Activated effector memory CD4-positive, alpha-beta T cell treated with Interleukin-2 at 50 U/mL for 16 hours (primary cell): Measurements from ENCODE around the gene CPNE5.
A peak's percentile ranks its signal among the peaks of the same experiment; 100 is the strongest.

ENCODE experiments used
- DNase-seq: peaks from one replicate; pipeline ENCODE4 v3.0.0-alpha.2; 2020

Gene CPNE5

DNA sequence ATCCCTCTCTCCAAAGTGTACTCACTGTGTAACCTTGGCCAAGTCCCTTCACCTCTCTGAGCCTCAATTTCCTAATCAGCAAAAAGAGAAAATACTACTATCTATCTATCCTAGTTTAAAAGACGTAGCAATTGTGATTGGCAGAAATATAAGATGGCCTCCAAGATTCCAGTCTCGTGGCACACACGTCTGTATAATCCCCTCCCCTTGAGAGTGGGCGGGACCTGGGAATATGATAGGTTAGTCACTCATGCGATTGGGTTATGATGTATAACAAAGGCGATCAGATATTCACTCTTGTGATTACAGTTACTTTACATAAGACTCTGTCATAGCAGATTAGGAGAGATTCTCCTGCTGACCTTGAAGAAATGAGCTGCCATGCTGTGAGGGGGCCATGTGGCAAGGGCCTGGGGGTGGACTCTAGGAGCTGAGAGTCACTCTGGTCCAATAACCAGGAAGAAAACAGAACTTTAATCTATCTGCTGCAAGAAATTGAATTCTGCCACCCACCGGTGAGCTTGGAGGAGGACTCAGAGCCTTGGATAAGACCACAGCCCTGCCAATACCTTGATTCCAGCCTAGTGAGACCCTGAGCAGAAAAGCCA, 6.0 kb downstream of the CPNE5 start:
- DNase-seq = no peak

DNA sequence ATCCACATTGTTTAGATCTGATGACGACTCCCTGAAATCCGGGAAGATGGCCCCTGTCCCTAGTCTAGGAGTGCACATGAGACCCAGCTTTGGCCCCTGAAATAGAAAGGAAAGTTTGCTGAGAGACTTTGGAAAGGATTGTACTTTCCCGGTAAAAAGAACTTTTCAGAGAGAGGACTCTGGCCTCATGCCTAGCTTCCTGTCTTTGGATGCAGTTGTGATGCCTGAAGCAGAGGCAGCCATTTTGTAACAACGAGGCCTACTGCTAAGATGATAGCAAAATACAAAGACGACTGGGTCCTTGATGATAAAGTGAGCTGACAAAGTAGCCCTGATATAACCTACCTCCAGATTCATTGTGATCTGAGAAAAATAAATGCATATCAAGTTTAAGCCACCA, 6.9 kb downstream of the CPNE5 start:
- DNase-seq = no peak

DNA sequence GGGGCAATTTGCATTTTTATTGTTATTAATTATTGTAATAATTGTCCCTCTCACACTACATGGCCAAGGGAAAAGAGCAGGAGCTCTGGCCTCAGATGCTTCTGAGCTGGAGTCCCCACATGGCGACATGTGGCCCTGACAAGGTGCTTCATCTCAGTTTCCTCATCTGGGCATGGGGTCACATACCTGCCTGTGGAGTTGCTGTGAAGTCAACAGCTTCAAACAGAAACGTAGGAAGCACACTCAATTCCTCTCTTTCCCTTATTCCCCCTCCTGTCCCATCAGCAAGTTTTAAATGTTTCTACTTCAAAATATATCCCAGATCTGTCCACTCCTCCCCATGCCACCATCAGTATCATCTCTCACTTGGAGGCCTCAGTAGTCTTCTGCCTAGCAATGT, 8.7 kb downstream of the CPNE5 start:
- DNase-seq = no peak

- DNase-seq = no peak
Measured at GRCh38 chr6:36829919-36830544, 9.2 kb downstream of the CPNE5 start.

DNA sequence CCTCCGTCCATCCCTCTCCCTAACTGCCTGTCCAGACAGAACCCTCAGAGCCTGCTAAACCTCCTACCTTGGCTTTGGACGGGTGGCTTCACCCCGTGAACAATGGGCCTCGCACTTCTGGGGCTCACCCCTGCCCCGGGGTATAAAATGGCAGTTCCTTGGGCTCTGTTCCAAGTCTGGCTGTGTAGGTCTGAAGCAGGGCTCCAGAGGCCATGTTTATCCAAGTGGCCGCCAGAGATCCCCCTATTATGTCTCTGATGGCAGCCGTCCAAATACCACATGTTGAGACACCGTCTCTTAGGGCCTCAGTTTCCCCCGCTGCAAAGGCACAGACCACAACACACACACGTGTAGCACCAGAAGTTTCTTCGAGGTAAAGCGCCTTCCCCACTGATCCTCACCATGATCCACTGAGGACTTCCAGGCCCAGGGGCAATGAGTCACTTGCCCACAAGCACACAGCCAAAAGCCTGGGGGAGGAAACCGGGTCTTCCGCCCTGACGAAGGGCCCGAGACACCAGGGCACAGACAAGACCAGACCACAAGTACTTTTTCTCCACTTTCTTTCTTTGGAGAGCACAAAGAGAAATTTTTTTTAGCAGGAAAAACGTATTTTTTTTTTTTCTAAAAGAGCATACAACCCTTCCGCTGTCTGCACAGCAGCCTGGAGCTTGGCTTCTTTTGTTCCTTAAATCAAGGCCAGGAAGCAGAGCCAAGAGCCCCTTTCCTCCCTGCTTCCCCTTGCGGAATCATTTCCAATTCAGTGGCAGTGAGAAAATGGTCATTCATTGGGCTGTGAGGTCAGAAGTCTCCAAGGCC, 11.8 kb downstream of the CPNE5 start:
- peak; percentile 12 for DNase-seq

DNA sequence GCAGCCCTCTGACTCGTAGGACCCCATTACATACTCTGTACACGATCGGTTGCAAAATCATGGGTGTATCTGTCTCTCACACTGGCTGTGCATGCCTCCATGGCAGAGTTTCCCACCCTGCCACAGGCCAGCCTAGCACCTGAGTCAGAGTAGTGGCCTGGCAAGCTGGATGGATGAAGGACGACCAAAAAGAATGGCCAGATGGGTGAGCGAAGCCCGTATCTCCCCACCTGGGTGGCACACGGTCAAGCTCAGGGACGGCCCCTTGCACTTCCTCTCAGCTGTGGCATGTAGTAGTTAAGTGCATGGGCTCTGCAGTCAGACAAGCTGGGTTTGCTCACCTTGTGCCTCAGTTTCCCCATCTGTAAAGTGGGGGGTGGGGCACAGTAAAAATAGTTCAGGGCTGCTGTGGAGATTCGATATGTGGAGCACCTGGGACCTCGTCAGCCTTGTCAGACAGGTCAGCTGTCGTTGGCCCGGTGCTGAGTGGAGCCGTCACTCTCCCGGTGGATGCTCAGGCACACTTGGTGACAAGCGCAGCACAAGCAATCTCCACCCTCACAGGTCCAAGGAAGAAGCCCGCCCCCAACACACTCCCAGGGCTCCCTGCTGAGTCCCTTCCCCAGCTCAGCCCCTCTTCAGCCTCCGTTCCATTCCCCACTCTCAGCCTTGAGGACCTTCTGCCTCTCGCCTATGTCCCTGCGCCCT, 12.6 kb downstream of the CPNE5 start:
- DNase-seq = no peak

DNA sequence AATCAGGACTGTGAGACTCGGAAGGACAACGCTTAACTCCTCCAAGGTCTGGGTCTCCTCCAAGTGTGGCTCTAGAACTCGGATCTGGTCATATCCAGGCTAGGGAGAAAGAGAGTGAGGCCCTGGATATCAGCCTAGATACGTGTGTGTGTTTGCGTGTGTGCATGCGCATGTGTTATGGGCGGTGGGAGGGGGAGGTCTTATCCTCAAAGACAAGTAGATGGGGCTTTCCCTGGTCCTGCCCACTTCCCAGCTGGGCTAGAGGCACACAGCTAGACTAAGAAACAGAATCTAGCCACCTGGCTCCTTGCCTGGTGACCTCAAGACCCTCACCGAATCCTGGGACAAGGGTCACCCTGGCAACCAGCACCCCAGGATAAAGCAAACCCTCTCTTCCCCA, 13.2 kb downstream of the CPNE5 start:
- DNase-seq = no peak

DNA sequence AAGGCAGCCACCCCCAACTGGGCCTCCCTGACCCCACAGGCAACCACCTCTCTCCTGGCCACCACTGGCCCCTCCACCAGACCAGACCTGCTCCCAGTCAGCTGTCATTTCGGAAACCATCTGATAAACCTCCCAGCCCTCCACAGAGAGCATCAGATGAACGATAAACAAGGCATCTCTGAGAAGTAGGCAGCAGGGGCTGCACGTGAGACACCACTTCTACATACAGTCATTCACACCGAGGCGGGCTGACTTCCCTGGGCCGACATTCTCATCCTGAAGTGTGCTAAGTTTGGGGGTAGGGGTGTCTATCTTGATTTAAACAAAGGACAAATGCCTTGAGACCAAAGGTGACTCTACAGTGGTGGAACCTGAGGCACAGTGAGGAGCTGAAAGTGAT, 13.8 kb downstream of the CPNE5 start:
- no peak for DNase-seq

- no peak for DNase-seq
Measured at GRCh38 chr6:36824253-36824652, 15.0 kb downstream of the CPNE5 start.

GRCh38 chr6:36823421-36824096, 15.7 kb downstream of the CPNE5 start:
- no peak for DNase-seq

GRCh38 chr6:36822506-36823269, 16.6 kb downstream of the CPNE5 start:
- no peak for DNase-seq

DNA sequence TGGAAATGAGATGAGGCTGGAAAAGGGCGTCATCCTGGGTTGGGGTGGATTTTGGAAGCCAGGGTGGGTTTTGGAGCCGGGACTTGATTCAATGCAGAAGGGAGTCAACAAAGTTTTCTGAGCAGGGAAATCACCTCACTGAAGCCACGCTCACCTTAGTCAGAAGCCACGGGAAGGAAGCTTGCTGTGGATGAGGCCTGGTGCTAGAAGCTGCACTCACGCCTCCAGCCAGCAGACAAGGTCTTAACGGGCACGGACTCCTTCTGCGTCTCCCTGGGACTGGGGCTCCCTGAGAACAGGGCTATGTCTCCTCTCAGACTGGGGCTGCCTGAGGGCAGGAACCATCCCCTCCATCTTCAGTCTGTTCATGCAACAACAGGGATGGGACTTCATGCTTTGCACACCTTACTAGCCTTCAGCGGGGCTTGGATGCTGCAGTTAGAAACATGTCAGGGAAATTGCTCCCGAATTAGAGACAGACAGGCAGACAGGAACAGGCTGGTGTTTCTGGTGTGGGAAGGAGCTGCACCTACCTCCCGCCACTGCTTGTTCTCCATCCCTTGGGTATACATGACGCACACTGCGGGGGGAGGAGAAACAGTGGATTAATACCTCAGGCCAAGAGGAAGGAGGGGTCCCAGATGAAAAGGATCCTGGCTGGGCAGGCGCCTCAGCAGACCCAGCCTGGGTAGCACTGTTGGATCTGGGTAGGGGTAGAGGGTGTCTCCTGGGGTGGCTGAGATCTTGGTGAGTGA, 17.5 kb downstream of the CPNE5 start:
- DNase-seq = no peak

DNA sequence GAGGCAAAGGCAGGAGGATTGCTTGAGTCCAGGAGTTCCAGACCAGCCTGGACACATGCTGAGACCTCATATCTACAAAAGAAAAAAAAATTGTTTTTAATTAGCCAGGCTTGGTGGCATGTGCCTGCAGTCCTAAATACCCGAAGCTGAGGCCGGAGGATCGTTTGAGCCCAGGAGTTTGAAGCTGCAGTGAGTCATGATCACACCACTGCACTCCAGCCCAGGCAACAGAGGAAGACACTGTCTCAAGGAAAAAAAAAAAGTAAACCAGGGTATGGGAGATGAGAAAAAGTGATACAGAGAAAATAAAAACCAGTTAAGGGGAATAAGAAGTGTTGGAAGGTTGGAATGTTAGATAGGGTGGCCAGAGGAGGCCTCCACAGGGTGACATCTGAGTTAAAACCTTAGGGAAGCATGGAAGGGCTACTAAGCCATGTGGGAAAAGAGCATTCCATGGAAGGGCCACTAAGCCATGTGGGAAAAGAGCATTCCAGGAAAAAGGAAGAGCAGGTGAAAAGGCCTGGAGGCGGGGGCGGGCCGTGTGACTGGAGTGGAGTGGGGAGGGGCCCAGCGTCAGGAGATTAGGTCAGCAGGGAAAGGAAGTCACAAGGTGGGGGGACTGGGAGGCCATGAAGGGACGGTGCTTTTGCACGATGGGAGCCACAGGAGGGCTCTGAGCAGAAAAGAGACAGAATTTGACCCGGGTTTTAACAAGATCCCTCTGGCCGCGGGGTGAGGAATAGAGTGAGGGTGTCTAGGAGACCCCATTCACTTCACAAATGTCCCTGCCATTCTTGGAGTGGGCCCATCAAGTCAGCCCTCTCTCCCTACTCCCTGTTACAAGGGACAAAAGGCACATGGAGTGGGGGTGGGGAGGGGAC, 18.3 kb downstream of the CPNE5 start:
- no peak for DNase-seq

- no peak for DNase-seq
Measured at GRCh38 chr6:36818756-36819155, 20.5 kb downstream of the CPNE5 start.

- DNase-seq = no peak
Measured at GRCh38 chr6:36817847-36818246, 21.4 kb downstream of the CPNE5 start.

DNA sequence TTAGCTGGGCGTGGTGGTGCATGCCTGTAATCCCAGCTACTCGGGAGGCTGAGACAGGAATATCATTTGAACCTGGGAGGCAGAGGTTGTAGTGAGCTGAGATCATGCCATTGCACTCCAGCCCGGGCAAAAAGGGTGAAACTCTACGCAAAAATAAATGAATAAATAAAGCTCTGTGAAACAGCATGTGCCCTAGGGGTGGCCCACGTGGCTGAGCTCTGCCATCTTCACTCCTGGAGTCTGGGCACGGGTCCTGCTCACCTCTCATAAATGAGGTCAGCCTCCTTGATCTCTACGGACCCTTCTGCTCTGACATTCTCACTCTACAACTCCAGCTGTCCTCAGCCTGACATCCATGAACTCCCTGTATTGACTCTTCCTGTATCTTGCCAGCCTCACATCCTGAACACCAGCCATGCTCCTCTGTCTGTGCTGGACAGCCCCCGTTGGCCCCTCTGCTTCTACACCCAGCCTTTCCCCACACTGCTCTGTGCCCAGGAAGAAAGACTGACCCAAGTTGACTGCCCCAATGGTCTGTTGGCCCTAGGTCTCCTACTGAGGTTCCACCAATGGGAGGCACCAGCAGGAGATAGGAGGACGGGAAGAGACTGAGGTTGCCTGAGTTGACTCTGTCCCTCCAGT, 21.9 kb downstream of the CPNE5 start:
- DNase-seq = no peak

DNA sequence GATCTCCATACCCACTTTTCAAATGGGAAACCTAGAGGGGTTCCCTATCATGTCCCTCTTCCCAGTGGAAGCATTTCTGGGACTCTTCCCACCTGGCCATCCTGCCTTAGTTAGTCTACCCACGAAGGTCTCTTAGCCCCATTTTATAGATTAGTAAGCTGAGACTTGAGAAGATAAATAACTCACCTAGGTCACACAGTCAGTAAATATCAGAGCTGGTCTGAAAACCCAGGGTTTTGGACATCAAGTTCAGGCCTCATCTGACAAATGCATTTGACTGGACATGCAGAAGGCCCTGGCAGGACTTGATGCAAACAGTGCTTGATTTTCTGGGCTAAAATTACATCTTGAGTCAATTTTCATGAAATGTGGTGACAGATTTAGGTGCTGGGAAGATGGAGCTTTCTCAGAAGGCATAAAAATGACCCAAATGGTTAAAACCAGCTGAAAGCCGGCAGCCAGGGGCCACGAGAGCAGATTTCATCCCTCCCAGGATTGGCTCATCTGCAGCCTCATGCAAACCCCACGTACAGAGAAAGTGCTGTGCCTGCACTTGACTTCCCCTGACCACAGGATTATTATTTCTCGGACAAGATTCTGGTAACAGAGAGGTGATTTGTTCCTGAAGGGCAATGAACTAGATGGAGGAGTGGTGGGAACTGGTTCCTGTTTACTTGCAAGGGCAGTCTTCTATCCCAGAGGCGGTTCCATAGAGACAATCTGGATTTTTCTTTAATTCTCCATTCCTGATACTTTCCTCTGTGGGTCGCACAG, 23.1 kb downstream of the CPNE5 start:
- no peak for DNase-seq

GRCh38 chr6:36814249-36814648, 25.0 kb downstream of the CPNE5 start:
- DNase-seq = no peak

- no peak for DNase-seq
Measured at GRCh38 chr6:36813526-36813925, 25.7 kb downstream of the CPNE5 start.
